HL-60/S4 treated with phorbol 12-myristate 13-acetate at 8.2 ng/mL for 4 days and 3 days (cell line): ENCODE results near the gene ESM1.
"Not testable (repeated sequence)": the region's sequence is repeated elsewhere in the genome, so short reads cannot be mapped to it uniquely, and the experiment has no call there.

ENCODE experiments used
- in situ Hi-C: fragments of 300-500 bp; cut with MboI; formaldehyde crosslinking; loops from 2 replicates; pipeline ENCODE4 v1.15.0; 2022; ENCODE audit warnings: low sequenced_read_pairs

Gene ESM1

GRCh38 chr5:54985301-54986268 is at the start of gene ESM1:
TSS of gene ESM1 (minus strand) at chr5:54985593. CDS start at chr5:54985517, 76 bp downstream.
- in situ Hi-C loops: no loop called here

DNA sequence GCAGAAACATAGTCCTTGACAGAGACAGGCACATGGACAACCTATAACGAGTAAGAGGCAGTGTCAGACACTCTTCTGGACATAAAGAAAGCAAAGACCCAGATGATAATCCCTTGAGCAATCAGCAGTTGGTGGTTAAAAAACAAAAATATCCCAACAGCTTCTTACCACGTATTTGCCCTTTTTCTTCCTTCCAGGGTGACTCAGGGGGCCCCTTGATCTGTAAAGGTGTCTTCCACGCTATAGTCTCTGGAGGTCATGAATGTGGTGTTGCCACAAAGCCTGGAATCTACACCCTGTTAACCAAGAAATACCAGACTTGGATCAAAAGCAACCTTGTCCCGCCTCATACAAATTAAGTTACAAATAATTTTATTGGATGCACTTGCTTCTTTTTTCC is 48.2 kb upstream of the ESM1 start:
- in situ Hi-C loops: no loop called here

DNA sequence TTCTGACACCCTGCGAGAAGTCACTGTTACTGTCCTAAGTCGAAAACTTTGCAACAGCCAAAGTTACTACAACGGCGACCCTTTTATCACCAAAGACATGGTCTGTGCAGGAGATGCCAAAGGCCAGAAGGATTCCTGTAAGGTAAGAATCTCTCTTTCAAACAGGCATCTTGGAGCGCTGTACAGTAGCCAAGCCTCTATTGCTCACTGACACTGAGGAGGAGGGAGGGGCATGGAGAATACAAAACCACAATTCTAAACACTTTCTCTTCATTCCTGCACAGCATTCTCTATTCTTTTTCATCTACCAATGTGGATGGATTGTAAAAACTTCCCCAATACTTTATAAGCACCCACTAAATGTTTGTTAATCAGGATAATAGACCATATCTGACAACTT is 46.1 kb upstream of the ESM1 start:
- in situ Hi-C loops: no loop called here

DNA sequence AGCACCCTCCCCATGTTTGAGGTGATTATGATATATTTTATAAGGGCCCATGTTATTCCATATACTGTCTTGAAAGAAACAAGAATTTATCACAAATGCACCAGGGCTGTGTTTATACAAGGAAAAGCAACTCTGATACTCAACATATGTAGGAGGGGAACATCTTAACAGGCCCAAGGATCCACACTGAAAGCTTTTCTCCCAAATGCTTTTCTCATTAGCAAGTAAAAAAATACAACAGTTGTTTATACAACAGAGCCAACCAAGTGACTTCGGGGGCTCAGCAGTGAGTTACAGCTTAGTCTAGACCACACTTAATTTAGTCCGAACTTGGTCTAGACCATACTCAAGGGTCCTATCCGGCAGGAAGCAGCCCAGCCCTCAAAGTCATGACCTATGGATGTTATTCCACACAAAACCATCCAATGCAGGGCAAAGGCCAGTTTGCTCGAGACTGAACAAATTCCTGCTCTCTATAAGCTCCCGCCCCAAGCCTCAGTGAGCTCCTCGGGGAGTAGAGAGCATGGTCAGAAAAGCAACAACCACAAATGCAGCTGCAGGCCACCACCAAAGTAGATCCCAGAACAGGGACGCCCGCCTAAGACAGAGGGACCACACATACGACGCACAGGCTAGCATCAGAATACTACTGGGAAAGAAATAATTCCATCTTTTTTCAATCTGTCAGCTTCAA is 45.4 kb upstream of the ESM1 start:
- in situ Hi-C loops: no loop called here

DNA sequence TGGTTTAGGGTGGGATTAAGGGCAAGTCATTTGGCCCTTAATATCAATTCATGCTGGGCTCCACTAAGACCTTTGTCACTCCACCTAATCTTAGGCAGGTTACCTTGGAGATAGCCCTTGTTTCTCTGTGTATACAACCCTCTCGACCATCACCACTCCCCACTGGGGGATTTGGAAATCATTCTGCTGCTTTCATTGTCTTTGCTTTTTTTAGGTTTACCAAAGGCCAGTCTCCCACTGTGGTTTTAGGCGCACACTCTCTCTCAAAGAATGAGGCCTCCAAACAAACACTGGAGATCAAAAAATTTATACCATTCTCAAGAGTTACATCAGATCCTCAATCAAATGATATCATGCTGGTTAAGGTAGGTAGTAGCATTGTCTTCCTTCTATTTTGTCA is 44.8 kb upstream of the ESM1 start:
- in situ Hi-C loops: no loop called here

GRCh38 chr5:55027595-55027994 is 42.2 kb upstream of the ESM1 start:
- in situ Hi-C loops: no loop called here

- in situ Hi-C loops: no loop called here
These were observed 37.1 kb upstream of the ESM1 start for GRCh38 chr5:55022450-55022849.

DNA sequence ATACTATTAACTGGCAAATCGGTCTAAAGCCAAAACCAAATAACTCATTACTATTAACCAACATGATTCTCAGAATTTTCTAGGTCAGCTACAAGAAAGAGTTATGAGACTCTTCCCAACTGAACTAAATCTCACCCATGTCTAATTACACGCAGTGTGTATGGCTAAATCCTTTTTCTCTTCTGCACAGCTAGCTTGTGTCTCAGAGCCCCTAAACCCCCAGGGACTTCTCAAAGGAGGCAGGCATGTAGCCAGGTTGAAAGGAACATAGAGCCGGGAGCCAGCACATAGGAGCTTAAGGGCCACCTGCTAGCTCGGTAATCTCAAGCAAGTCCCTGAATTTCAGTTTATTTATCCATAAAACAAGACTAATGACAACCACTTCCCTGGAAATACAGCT is 36.4 kb upstream of the ESM1 start:
- in situ Hi-C loops: no loop called here

DNA sequence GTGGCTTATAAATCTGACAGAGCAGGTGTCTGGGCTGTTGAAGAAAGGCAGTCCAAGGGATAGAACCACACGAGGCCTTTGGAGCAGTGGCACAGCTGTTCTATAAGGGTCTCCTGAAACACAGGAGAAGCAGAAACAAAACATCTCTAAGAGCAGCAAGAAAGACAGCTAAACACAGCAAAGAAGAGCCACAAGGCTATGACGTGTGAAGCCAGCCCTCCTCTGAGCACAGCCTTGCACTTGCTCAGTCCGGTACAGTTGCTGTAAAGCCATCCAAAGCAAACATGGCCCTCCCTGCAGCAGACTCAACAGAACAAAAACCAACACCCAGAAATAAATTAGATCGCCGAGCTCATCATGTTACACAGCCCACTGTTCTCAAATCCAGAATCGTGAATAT is 36.0 kb upstream of the ESM1 start:
- in situ Hi-C loops: no loop called here

DNA sequence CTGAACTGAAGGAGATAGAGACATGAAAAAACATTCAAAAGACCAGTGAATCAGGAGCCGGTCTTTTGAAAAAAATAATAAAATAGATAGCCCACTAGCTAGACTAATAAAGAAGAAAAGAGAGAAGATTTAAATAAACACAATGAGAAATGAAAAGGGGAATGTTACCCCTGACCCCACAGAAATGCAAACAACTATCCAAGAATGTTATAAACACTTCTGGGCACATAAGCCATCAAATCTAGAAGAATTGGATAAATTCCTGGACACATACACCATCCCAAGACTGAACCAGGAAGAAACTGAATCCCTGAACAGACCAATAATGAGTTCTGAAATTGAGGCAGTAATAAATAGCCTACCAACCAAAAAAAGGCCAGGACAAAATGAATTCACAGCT is 24.8 kb upstream of the ESM1 start:
- in situ Hi-C loops: not testable (repeated sequence)

DNA sequence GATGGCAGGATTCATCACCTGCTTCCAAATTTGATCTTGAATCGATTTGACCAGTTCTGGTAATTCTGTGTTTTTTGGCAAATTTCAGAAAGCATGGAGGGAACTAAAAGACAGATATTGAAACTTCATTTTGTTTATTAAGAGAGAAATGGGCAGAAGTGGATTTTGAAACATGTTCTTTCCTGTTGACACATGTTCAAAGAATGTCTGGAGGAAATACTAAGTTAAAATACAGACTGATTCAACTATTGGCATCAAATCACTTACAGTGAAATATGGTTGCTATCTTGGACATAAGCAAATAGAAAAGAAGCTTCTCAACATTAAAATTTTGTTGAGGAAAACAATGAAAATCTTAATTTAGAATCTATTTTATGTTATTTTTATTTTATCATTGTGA is 19.3 kb upstream of the ESM1 start:
- in situ Hi-C loops: no loop called here

GRCh38 chr5:55003432-55004065 is 18.2 kb upstream of the ESM1 start:
- in situ Hi-C loops: no loop called here

DNA sequence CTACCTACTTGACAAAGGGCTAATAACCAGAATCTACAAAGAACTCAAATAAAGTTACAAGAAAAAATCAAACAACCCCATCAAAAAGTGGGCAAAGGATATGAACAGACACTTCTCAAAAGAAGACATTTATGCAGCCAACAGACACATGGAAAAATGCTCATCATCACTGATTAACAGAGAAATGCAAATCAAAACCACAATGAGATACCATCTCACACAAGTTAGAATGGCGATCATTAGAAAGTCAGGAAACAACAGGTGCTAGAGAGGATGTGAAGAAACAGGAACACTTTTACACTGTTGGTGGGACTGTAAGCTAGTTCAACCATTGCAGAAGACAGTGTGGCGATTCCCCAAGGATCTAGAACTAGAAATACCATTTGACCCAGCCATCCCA is 16.8 kb upstream of the ESM1 start:
- in situ Hi-C loops: not testable (repeated sequence)

DNA sequence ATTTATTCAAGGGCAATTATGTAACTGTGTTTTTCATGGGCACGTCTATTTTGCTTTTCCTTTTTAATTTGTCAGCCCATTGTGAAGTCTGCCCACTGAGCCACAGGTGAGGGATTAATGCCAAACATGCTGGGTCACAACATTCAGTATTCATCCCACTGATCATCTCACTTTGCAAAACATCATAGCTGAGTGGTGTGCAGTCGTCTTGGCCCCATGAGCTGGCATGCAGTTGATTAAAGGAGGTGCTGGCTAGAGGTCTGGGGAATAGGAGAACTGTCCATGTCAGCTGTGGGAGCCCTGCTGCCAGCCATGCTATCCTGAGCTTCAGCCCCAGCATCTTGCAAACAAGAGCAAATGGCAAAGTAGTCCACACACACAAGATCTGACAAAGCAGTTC is 11.7 kb upstream of the ESM1 start:
- in situ Hi-C loops: no loop called here

DNA sequence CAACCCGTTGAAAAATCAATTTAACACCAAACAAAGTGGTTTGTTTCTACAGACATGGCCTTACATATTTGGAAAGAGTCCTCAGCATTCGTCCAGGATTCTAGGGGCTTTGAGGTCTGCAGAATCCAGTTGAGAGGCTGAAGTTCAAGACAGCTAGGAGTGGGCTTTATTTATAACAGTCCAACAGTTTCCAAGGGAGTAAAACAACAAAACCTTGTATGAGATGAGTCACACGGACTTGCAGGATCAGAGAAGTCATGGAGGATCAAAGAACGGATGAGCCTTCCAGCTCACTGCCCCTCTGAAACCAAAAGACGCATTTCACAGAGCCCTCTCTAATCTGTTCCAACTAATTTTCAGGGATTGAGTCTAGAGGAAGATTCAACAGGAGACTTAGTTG is 11.1 kb upstream of the ESM1 start:
- in situ Hi-C loops: no loop called here

DNA sequence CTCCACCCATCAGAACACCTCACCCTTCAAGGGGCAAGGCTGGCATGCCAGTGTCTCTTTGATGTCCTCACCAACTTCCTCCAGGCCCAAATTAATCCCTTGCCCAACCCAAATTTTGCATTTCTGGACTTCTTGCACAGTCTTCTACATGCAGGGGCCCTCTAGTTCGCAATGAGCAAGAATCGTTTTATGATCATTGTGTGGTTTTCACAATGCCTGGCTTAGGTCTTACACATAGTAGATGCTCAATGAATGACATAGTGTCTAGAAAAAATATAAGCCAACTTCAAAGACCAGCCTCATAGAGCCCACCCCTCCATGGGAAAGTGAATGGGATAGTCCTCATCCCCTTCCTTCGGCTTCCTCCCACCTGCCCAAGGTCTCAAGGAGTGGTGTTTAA is 9.8 kb upstream of the ESM1 start:
- in situ Hi-C loops: no loop called here

GRCh38 chr5:54994628-54995027 is 9.2 kb upstream of the ESM1 start:
- in situ Hi-C loops: no loop called here

DNA sequence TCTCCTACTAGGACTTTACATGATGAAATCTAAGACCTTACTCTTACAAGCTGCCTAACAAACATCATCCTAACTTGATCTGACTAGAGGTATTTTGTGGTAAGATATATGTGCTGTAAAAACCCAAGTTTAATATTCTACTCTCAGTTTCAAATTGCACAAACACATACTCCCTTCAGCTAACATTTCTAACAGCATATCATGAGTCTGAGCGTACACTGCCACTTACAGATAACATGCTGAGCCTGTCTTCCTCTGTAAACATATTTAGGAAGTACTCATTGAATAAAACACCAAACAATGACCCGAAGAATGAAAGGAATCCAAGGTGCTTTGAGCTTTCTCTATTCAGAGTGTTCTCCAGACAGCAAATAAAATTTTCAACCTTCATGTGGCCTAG is 7.9 kb upstream of the ESM1 start:
- in situ Hi-C loops: no loop called here

DNA sequence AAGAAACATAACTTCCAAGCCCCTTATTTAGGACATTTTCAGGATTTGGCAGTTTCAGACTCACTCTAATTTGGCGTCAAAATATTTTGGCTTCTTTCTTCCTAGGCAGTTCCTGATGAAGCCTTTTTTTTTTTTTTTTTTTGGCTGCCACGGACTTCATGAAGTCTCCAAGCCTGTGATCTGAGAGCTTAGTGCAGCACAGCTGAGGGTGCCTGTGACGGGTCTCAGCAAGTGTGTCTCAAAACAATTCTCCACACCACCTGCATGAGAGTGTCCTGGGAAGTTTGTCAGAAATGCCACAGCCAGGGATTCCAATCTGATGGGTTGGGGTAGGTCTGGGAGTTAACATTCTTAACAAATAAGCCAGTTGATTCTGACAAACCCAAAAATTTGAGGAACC is 6.0 kb upstream of the ESM1 start:
- in situ Hi-C loops: no loop called here

DNA sequence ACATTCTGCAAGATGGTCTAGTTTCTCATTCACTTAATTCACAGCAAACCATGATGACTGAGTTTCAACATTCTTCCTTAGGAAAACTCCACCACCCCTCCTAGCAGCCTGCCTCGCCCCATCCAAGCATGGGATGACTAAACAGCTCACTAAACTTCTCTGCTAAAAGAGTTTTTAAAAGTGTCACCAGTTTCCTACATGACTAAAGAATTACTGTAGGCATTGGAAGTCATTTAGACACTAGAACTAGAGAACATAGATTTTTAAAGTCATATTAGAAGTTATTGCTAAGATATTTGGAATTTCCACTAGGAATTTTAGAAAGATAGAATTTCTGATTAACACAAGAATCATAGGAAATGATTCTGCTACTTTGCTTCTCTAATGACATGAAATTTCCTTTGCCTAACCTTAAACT is 5.5 kb upstream of the ESM1 start:
- in situ Hi-C loops: no loop called here

DNA sequence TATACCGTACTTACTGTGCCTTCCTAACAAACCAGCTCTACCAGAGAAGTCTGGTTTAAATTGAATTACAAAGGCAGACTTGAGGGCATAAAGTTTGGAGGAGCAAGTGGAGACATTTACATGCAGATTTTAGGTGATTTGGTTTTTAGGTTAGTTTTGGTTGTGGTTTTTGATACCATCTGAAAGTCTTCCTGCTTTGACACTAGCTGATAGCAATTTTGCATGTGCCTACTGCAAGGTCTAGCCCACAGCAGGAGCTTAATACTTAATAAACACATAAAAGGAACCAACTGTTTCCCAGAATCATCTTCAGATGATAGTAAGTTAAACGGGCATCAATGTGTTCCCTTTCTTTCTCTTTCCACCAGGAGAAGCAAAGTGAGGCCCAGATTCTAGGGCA is 3.4 kb upstream of the ESM1 start:
- in situ Hi-C loops: no loop called here

- in situ Hi-C loops: no loop called here
These were observed 2.8 kb upstream of the ESM1 start for GRCh38 chr5:54988218-54988617.
